GM19025 (cell line): ENCODE measurements around the gene FADS2.
"Not testable (repeated sequence)": the region's sequence is repeated elsewhere in the genome, so short reads cannot be mapped to it uniquely, and the experiment has no call there.

Experiments used
- ATAC-seq: cut with Tn5 transposase; IDR thresholded peaks from one replicate; pipeline ENCODE4 v1.9.1; 2021; ENCODE audit warnings: mild to moderate bottlenecking, low read depth, moderate library complexity; ENCODE audit not compliant: unreplicated experiment

The FADS2 gene

GRCh38 chr11:61864814-61865775 lies 37.0 kb downstream of the FADS2 start:
- ATAC-seq = no peak

GRCh38 chr11:61866231-61866957 lies 38.3 kb downstream of the FADS2 start:
- no peak for ATAC-seq

- no peak for ATAC-seq
These were observed 38.9 kb downstream of the FADS2 start for GRCh38 chr11:61866958-61867343.

- no peak for ATAC-seq
These were observed 40.7 kb downstream of the FADS2 start for GRCh38 chr11:61868571-61869428.

GRCh38 chr11:61869429-61869707 lies 41.3 kb downstream of the FADS2 start:
- no peak for ATAC-seq

- ATAC-seq = no peak
These were observed 41.8 kb downstream of the FADS2 start for GRCh38 chr11:61869708-61870451.

- no peak for ATAC-seq
These were observed 42.5 kb downstream of the FADS2 start for GRCh38 chr11:61870541-61871031.

- ATAC-seq = no peak
These were observed 43.1 kb downstream of the FADS2 start for GRCh38 chr11:61871158-61871597.

- no peak for ATAC-seq
These were observed 45.0 kb downstream of the FADS2 start for GRCh38 chr11:61872935-61873565.

- no peak for ATAC-seq
These were observed 45.7 kb downstream of the FADS2 start for GRCh38 chr11:61873588-61874376.

GRCh38 chr11:61874377-61874809 lies 46.3 kb downstream of the FADS2 start:
- ATAC-seq = no peak

- ATAC-seq = no peak
These were observed 46.8 kb downstream of the FADS2 start for GRCh38 chr11:61874853-61875252.

GRCh38 chr11:61875698-61876097 lies 47.6 kb downstream of the FADS2 start:
- no peak for ATAC-seq

- ATAC-seq = no peak
These were observed 51.1 kb downstream of the FADS2 start for GRCh38 chr11:61879152-61879551.

GRCh38 chr11:61880031-61880430 lies 51.9 kb downstream of the FADS2 start:
- no peak for ATAC-seq

GRCh38 chr11:61880454-61880853 lies 52.4 kb downstream of the FADS2 start:
- ATAC-seq = no peak

GRCh38 chr11:61881397-61881796 lies 53.3 kb downstream of the FADS2 start:
- no peak for ATAC-seq

GRCh38 chr11:61882267-61882666 lies 54.2 kb downstream of the FADS2 start:
- ATAC-seq = not testable (repeated sequence)

GRCh38 chr11:61882879-61883278 lies 54.8 kb downstream of the FADS2 start:
- ATAC-seq = no peak
